ENCODE measurements around the gene FBXW11. TPM values are rescaled to one million over a fixed set of nuclear protein-coding genes. Genes with fewer than 3 reads are reported as not detected.

FBXW11 gene
- total and polyA plus RNA-seq, 8 donors, result 47.6 to 56.9 (median 54.4) TPM

DNA sequence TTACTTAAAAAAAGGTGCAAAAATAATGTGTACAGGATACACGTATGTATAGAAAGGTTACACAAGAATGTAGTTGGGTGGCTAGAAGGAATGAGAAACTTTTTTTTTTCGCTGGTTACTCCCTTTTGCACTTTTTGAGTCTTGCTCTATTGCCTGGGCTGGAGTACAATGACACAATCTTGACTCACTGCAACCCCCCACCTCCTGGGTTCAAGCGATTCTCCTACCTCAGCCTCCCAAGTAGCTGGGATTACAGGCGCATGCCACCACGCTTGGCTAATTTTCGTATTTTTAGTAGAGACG lies 15.8 kb downstream of the FBXW11 start:
- Histone ChIP-seq H3K4me1 (peaks cover 0 to 43% of the 10 kb centered on the region in 2 donors), H3K36me3 (peaks cover 0 to 6% of the 10 kb centered on the region in 2 donors), H3K27me3 (no peaks in the 10 kb centered on the region), H3K27ac (peak overlapping the region in 1 of 2 donors; percentile 38), H3K4me3 (no peak overlapping the region), H3K9me3 (no peaks in the 10 kb centered on the region)
- ATAC-seq (no peak), DNase-seq (no peak)
- TF ChIP-seq, protein P1, sequence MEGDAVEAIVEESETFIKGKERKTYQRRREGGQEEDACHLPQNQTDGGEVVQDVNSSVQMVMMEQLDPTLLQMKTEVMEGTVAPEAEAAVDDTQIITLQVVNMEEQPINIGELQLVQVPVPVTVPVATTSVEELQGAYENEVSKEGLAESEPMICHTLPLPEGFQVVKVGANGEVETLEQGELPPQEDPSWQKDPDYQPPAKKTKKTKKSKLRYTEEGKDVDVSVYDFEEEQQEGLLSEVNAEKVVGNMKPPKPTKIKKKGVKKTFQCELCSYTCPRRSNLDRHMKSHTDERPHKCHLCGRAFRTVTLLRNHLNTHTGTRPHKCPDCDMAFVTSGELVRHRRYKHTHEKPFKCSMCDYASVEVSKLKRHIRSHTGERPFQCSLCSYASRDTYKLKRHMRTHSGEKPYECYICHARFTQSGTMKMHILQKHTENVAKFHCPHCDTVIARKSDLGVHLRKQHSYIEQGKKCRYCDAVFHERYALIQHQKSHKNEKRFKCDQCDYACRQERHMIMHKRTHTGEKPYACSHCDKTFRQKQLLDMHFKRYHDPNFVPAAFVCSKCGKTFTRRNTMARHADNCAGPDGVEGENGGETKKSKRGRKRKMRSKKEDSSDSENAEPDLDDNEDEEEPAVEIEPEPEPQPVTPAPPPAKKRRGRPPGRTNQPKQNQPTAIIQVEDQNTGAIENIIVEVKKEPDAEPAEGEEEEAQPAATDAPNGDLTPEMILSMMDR (IDR thresholded peaks at IDR 0.05), result no peak
- intact Hi-C loops (cut with DNase I), result no loop called here

DNA sequence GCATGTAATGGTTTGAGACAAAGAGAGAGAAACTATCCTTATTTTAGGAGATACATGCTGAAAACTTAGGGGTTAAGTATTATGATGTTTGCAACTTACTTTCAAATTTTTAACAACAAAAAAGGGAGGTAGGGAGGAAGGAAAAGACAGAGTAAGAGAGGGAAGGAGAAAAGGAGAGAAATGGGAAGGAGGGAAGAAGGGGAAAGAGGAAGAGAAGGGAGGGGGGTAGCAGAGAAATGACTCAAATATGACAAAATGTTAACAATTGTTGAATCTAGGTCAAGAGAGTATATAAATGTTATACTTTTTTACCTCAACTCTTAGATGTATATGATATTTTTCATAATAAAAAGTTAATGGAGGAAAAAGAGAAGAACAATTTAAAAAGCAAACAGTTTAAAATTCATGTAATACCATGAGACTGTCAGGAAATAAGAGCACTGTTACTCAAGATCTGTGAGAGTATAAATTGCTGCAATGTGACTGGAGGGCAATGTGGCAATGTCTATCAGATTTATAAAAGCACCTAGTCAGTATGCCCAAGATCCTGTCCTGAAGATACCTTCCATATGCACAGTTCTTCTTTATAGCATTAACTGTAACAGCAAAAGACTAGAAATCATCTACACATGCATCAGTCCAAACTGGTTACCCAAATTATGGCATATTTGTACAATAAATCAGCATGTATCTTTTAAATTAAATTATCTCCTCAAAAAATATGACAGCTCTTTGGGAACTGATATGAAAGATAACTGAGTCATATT lies 16.3 kb downstream of the FBXW11 start:
- Histone ChIP-seq H3K9me3 (no peaks in the 10 kb centered on the region), H3K27ac (peak overlapping the region in 1 of 2 donors; percentile 38), H3K4me1 (peaks cover 0 to 48% of the 10 kb centered on the region in 2 donors), H3K27me3 (no peaks in the 10 kb centered on the region), H3K36me3 (peaks cover 0 to under 1% of the 10 kb centered on the region in 2 donors), H3K4me3 (no peak overlapping the region)
- DNase-seq (no peak), ATAC-seq (peak; percentile 52)
- TF ChIP-seq, protein P1 (IDR thresholded peaks at IDR 0.05), result no peak
- intact Hi-C loops (cut with DNase I), result no loop called here

- TF ChIP-seq, protein P1 (IDR thresholded peaks at IDR 0.05), result no peak
- intact Hi-C loops (cut with DNase I), result no loop called here
- Histone ChIP-seq H3K27ac (peak overlapping the region in 1 of 2 donors; percentile 38), H3K4me1 (peaks cover 0 to 56% of the 10 kb centered on the region in 2 donors), H3K9me3 (no peaks in the 10 kb centered on the region), H3K27me3 (no peaks in the 10 kb centered on the region), H3K36me3 (no peaks in the 10 kb centered on the region), H3K4me3 (no peak overlapping the region)
- ATAC-seq (peak; percentile 77), DNase-seq (no peak)
Observed at GRCh38 chr5:171989276-171989675, 17.2 kb downstream of the FBXW11 start.

DNA sequence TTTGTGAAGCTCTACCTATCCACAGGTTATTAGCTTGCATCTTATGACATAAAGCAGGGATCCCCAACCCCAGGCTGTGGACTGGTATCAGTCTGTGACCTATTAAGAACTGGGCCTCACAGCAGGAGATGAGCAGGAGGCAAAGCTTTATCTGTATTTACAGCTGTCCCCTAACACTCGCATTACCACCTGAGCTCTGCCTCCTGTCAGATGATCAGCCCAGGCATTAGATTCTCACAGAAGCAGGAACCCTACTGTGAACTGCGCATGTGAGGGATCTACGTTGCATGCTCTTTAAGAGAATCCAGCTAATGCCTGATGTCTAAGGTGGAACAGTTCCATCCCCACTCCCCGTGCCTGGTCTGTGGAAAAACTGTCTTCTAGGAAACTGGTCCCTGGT lies 19.7 kb downstream of the FBXW11 start:
- TF ChIP-seq, protein P1 (IDR thresholded peaks at IDR 0.05), result no peak
- intact Hi-C loops (cut with DNase I), result no loop called here
- H3K36me3 ChIP-seq, result no peaks in the 10 kb centered on the region
- no peaks in the 10 kb centered on the region for H3K27me3 ChIP-seq
- H3K27ac ChIP-seq, result no peak overlapping the region
- H3K9me3 ChIP-seq, result no peaks in the 10 kb centered on the region
- DNase-seq (no peak), ATAC-seq (no peak)
- H3K4me1 ChIP-seq, result peaks cover 0 to 60% of the 10 kb centered on the region in 2 donors
- no peak overlapping the region for H3K4me3 ChIP-seq

DNA sequence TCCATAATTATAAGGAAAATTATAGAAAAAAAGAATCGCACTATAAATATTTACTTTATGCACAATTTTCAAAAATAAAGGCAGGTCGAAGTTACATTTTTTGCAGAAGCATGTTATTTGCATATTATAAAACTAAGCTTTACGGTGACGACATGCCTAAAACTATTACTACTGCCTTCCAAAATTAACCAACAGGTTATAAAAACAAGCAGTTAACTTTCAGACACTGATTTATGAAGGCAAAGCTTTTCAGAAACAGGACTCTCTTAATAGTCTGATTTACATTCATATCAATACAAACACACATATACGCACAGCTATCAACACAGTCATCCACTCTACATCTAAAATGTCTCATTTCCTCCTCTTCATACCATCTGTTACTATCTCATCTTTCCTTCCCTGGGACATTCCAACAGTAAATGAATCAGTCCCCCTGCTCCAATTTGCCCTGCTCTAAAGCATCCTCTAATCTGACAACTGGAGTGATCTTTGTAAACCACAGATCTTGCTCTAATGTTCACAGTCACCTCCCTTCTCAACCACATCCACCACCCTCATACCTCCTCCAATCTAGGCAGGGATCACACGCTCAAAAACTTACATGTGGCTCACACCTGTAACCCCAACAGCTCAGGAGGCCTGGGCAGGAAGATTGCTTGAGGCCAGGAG lies 21.6 kb downstream of the FBXW11 start:
- peaks cover 0 to 15% of the 10 kb centered on the region in 2 donors for H3K9me3 ChIP-seq
- H3K27ac ChIP-seq, result no peak overlapping the region
- H3K4me3 ChIP-seq, result no peak overlapping the region
- DNase-seq (no peak), ATAC-seq (no peak)
- H3K27me3 ChIP-seq, result no peaks in the 10 kb centered on the region
- peaks cover 0 to 49% of the 10 kb centered on the region in 2 donors for H3K4me1 ChIP-seq
- intact Hi-C loops (cut with DNase I), result no loop called here
- TF ChIP-seq, protein P1 (IDR thresholded peaks at IDR 0.05), result no peak
- H3K36me3 ChIP-seq, result no peaks in the 10 kb centered on the region

All from left lung (tissue), 10 donors.